Inflammatory macrophage treated with lipopolysaccharide for 1 hour (primary cell): ENCODE data around the gene HIRIP3.

Source experiments
- DNase-seq, 2 donors: peaks; one replicate each; pipeline ENCODE4 v3.0.0-alpha.2; 2020 to 2022

HIRIP3 gene

GRCh38 chr16:29958756-29959155, 36.7 kb downstream of the HIRIP3 start:
- DNase-seq, result no peak

- no peak for DNase-seq
Measured at GRCh38 chr16:29951625-29952365, 43.6 kb downstream of the HIRIP3 start.

- DNase-seq, result no peak
Measured at GRCh38 chr16:29950806-29951461, 44.5 kb downstream of the HIRIP3 start.

GRCh38 chr16:29947897-29948296, 47.5 kb downstream of the HIRIP3 start:
- no peak for DNase-seq

GRCh38 chr16:29943846-29944799, 51.3 kb downstream of the HIRIP3 start:
- DNase-seq, result no peak
